ENCODE data around the gene LITAF.

LITAF gene

DNA sequence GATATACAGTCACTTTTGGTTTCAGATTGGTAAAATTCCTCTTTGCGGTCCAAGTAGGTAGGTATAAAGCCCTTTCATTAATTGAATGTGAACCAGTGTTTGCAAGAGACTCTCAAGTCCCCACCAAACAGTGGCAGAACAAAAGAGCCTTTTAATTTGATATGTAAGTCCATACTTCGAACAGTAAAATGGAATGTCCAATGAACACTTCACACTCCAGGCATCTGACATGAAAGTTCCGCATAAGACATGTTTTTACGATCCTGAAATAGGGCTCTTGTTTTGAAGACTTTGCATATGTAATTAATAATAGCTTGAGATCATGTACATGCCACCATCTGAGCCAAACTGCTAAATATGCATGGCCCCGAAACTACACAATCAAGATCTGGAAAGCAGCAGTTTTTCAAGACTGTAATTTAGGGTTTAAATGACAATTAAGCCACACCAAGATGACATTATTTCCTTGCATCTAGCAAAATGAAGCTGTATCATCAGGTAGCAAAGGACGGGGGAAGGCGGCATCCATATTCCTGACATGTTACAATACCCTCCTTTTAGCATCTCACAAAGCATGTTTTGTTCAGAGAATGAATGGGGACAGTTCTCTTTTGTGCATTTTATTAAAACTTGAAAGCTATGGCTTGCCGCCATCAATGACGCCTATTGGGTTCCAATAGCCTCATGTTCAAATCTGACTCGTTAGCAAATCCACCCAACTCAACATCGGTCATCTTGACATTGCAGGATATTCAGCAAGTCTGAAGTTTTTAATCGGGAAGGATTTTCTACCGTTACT lies 39.4 kb downstream of the LITAF start:
- no peak for DNase-seq

DNA sequence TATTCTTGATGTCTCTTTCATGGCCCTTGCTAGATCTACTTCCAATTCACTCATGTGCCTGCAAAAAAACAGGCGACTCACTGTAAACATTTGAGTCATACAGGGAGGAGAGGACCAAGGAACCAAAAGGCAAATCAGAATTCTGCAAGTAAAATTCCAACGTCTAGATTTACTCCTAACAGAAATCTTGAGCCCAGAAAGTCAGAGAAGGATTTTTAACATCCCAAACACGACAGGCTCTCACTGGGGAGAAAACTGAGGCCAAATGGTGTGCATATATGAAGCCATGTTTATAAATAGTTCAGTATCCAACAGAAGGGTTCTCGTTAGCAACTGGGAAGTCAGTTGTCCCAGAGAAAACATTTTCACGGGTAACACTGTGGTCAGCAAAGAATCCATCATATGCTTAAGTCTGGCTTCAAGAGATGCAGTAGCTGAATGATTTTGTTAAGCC lies 40.1 kb downstream of the LITAF start:
- DNase-seq, result no peak

DNA sequence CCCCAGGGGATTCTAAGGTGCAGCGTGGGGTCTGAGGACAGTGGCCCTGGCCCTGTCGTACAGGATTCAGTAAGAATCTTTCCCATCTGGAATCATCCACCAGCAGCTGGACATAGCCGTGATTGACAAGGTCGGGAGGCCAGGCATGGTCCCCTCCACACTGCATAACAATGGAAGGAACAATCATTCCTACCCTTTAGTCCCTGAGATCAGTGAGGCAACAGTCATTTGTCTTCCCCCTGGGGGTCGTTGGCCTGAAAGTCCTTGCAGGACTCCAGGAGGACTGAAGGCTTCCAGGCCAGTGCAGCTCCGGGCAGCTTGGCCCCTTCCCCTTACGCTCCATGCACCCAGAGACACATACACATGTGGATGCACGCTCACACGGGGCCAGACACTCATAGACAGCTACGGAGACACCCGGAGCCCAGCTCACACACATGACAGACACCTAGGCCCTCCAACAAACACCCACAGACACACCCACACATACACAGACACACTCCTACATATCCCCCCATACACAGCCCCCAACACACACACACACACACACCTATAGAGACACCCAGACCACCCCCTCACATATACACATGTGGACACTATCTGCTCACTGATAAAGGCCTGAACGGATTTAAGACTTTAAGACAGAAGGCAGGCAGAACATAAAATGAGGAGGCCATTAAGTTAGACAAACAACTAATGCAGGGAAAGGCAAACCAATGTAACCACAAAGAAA lies 42.9 kb downstream of the LITAF start:
- DNase-seq, result no peak

GRCh38 chr16:11542069-11542744 lies 44.5 kb downstream of the LITAF start:
- no peak for DNase-seq

DNA sequence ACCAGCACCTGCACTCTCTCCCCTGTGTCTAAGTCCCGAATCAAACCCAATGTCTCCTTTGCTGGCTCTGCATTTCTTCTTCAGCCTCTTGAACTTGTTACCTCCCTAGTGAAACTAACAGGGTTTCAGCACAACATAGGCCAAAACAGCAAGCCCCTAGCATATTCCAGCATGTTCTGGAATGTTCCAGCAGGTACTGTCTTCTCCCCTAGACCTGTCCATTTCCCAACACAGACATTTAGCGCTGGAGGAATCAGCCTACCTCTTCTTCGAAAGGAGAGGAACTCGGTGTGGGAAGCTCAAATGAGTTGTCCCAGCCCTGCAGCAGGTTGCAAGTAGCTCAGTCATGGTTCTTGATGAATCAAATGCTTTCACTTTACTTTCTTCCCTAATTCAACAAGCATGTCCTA lies 47.1 kb downstream of the LITAF start:
- DNase-seq, result no peak

- no peak for DNase-seq
Measured at GRCh38 chr16:11538880-11539279, 47.8 kb downstream of the LITAF start.

DNA sequence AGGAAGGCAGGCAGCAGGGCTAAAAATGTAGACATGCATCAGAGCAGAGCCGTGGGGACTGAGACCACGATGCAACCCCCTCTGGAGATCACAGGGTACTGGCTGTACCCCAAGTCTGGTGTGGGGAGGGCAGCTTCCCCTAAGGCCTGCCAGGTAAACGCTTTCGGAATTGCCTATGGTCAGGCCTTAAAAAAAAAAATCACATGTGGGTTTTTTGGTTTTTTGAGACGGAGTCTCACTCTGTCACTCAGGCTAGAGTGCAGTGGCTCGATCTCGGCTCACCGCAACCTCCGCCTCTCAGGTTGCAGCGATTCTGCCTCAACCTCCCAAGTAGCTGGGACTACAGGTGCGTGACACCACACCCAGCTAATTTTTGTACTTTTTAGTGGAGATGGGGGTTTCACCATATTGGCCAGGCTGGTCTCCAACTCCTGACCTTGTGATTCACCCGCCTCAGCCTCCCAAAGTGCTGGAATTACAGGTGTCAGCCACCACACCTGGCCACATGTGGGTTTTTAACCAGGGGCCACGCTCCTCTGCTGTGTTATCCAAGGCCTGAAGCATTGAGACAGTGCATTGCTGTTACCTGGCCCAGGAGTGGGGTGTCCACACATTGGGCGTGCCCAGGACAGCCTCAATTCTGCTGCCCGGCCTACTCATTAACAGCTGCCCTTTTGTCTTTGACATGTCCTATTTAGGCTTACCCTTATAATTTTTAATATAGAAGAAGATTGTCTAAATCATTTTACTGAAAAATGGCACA lies 50.4 kb downstream of the LITAF start:
- no peak for DNase-seq

DNA sequence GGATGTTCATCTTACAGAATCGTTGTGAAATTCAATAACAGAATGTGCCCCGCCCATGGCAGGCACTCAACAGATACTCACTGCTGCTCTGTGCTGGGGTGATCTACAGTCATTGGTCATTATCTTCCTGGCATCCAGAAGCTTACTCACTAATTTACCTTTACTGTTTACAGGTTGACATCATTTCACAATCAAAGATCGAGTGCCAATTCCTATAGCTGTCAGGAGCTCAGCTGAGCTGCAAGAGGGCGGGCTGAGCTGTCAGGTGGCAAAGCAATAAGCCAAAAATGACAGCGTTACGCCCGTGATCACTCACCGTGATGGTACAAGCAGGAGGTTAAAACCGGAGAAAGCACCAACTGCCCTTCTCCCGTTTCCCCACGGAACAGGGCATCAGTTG lies 51.2 kb downstream of the LITAF start:
- DNase-seq, result peak; percentile 71

DNA sequence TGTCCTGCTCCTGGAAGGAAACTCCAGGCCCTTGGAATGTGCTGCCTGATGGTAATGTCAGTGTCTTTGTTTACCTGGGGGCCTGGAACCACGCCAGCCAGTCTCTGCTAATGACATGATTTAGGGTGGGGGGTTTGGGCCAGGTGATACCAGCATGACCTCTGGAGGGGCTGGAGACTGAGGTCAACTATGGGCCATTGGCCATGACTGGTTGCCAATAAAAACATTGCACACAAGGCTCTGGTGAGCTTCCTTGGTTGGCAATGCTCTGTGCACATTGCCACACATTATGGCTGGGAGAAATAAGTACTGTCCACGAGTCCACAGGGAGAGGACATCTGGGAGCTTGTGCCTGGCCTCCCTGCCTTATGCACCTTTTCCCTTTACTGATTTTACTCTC lies 52.5 kb downstream of the LITAF start:
- no peak for DNase-seq

- no peak for DNase-seq
Measured at GRCh38 chr16:11533588-11533987, 53.1 kb downstream of the LITAF start.

DNA sequence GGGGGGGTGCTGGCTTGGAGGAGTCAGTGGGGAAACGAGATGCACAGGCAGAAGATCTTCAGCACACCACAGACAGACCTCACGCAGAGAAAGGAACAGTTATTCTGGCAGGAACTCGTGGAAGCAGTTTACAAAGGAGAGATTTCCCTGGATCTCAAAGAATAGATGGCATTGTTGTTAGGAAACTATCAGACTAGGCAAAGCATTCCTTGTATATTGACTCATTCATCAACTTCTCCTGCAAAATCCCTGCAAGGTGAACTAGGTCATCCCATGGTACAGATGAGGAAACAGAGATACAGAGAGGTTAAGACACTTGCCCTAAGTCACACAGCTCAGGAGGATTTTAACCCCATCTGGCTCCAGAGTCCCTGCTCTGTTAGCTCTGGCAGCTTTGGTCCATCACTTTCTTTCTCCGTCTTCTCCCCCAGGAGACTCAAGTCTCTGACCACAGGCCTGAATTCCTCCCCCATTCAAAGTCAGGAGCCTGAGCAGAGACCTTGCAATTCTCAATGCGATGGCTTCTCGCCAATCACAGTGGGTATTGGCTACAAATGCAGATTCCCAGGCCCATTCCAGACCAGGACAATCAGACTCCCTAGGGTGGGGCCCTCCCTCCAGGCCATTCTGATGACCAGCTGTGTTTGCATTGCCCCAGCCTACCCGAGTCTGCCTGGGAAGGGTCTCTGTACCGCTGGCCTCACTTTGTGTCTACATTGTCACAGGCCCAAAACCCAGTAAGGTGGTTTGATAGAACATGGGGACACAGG lies 56.4 kb downstream of the LITAF start:
- no peak for DNase-seq

- DNase-seq, result no peak
Measured at GRCh38 chr16:11529285-11529684, 57.4 kb downstream of the LITAF start.

DNA sequence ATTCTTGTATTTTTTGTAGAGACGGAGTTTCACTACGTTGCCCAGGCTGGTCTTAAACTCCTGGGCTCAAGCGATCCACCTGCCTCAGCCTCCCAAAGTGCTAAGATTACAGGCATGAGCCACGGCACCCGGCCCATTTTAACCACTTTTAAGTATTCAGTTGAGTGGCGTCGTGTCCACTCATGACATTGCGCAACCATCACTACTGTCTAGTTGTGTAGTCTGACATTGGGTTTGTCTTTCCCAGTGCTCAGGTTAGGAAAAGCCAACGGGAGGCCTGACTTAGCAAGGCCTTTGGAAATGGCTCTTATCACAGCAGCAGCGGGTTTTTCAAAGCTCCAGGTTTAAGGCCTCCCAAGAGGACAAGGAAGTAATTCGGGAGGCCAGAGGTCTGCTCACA lies 58.7 kb downstream of the LITAF start:
- DNase-seq, result no peak

DNA sequence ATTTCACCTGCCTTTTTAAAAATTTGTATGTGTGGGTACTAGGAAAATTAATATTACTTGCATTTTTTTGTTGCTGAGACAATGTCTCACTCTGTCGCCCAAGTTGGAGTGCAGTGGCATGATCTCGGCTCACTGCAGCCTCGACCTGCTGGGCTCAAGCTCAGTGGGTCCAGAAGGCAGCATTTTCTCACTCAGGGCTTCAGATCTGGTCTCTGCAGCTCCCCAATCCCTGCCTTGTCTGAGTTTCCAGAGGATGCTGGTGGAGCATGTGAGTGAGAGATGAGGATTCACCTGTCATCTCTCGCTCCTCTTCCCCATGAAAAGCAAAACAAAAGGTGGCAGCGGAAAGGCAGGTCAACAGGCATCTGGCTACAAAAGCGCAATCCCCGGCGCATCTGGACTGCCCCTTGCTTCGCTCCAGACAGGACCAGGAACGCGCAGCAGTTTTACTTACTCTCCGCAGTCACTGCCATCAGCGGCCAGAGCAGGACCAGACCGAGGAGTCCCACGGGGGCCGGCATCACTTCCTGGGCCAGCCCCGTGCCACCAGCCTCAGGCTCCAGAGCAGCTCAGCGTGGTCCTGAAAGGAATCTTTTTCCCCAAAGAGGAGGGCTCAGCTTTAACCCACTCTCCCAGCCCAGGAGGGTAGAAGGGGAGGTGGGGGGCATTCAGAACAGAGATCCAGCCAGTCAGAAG lies 59.9 kb downstream of the LITAF start:
- DNase-seq, result no peak

DNA sequence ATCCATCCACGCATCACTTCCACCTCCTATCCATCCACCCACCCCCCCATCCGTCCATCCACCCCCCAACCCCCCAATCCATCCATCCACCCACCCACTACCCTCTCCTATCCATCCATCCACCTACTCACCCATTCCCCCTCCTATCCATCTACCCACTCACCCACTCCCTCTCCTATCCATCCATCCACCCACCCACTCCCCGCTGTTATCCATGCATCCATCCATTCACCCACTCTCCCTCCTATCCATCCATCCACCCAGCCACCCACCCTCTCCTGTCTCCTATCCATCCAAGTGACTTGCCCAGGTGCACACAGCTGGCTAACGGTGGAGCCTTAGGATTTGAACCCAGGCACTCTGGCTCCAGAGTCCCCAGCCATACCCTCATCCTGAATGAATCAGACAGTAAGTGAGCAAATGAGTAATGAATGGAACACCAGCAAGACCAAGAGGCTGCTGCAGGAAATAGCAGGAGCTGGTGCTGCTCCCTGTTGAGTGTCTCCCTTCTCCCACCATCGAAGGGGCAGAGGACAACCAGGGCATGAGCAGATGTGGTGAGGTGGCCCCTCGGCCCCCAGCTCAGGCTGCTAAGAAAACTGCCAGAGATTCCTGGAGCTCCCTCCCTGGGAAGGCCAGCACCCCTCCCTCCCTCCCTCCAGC lies 62.5 kb downstream of the LITAF start:
- no peak for DNase-seq

- no peak for DNase-seq
Measured at GRCh38 chr16:11521055-11521454, 65.7 kb downstream of the LITAF start.

- DNase-seq, result no peak
Measured at GRCh38 chr16:11520442-11520841, 66.3 kb downstream of the LITAF start.

DNA sequence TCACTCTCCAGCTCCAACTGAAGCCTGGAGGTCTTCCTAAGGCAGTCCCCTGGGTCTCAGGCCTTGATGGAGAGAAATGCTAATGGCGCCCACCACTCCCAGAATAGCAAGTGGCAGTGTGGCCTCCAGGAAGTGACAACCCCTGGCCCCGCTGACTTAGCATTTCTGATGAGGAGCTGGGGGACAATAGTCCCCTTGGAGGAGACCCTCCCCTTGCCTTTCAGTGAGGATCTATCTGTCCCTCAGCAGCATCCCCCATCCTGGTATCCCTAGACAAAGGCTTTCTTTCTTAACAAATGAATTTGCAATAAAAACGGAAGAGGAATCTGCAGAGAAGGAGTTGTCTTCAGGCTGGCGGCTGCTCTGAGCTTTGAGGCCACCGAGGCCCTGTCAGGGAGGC lies 68.8 kb downstream of the LITAF start:
- DNase-seq, result no peak

GRCh38 chr16:11515540-11516430 lies 70.9 kb downstream of the LITAF start:
- no peak for DNase-seq

GRCh38 chr16:11514283-11514682 lies 72.4 kb downstream of the LITAF start:
- DNase-seq, result no peak

All from NCI-H2029 treated with DMSO at 0.1 percent for 48 hours (cell line).